Transverse colon (tissue), 4 donors: ENCODE measurements around the gene RARB. TPM values are rescaled to one million over a fixed set of nuclear protein-coding genes. Genes with fewer than 3 reads are reported as not detected.

Experiments
- DNase-seq: peaks from one replicate; pipeline ENCODE4 v3.0.0-alpha.2; 2019
- H3K27ac ChIP-seq, 4 donors: fragments of 200-600 bp; sonication (generic); 2 replicates each; pipeline ENCODE4 v1.5.1; 2016 to 2018; ENCODE audit warnings: inconsistent platforms in 4 of 4
- H3K27me3 ChIP-seq: fragments of 200-600 bp; sonication (generic); 2 replicates; pipeline ENCODE4 v1.5.1; 2017; ENCODE audit warnings: inconsistent platforms
- H3K36me3 ChIP-seq, 4 donors: fragments of 200-600 bp; sonication (generic); 2 replicates each; pipeline ENCODE4 v1.5.1; 2017 to 2019; ENCODE audit warnings: inconsistent platforms in 4 of 4
- H3K4me1 ChIP-seq, 4 donors: fragments of 200-600 bp; sonication (generic); 2 replicates each; pipeline ENCODE4 v1.5.1; 2017 to 2020; ENCODE audit warnings: inconsistent platforms in 4 of 4
- H3K4me3 ChIP-seq, 4 donors: fragments of 200-600 bp; sonication (generic); 1 replicate in 1 of 4; 2 replicates in 3 of 4; pipeline versions ENCODE4 v1.5.1 to v1.6.1; 2017 to 2019; ENCODE audit warnings: inconsistent platforms in 4 of 4
- H3K9me3 ChIP-seq, 2 donors: fragments of 200-600 bp; sonication (generic); 2 replicates each; pipeline ENCODE4 v1.5.1; 2017 to 2019; ENCODE audit warnings: inconsistent platforms in 2 of 2
- EP300 ChIP-seq: sonication (generic); formaldehyde crosslinking; IDR thresholded peaks from one replicate; pipeline ENCODE4 v1.6.1; 2017; ENCODE audit warnings: antibody characterized with exemption, low read depth
- POLR2A ChIP-seq: fragments of 450-650 bp; IDR thresholded peaks from one replicate; pipeline ENCODE4 v1.6.1; 2016; ENCODE audit warnings: antibody characterized with exemption, mild to moderate bottlenecking, moderate library complexity
- POLR2AphosphoS5 ChIP-seq, 3 donors: sonication (generic); formaldehyde crosslinking; IDR thresholded peaks; one replicate each; pipeline ENCODE4 v1.6.1; 2016; ENCODE audit warnings: antibody characterized with exemption in 3 of 3
- WGBS, 2 donors: methylation state at CpG; one replicate each; pipeline ENCODE4 v1.1.5; 2018; ENCODE audit warnings: low coverage in 1 of 2; 5-methylcytosine and 5-hydroxymethylcytosine counted together
- in situ Hi-C, 4 donors: fragments of 200-750 bp; cut with MboI; loops; one replicate each; pipeline versions ENCODE4 v1.15.0 to v1.15.1; 2017; ENCODE audit warnings: low sequenced_read_pairs in 3 of 4, low pct_ligation_motif_present in 1 of 4, low pct_unique_long_range_greater_than_20kb in 1 of 4
- intact Hi-C: fragments of 100-400 bp; cut with DNase I; formaldehyde crosslinking; loops from one replicate; pipeline ENCODE4 v1.15.1; 2023; ENCODE audit warnings: low total_unique reads
- total RNA-seq, 4 donors: library from RNA; depleted of rRNA; stranded (reverse); fragments of >200 nt; gene quantifications; one replicate each; pipeline ENCODE4 v1.1.0, GENCODE V29; 2016
- TF ChIP-seq, protein P1 (sequence below), 5 experiments: fragments of 200-600 bp in 3 of 5; fragments of 450-650 bp in 2 of 5; sonication (generic) in 3 of 5; IDR thresholded peaks; 1 replicate in 2 of 5; 2 replicates in 3 of 5; pipeline ENCODE4 v1.5.1; 2016 to 2017; ENCODE audit warnings: antibody characterized with exemption in 5 of 5, inconsistent platforms in 3 of 5, mild to moderate bottlenecking in 2 of 5, moderate library complexity in 1 of 5

The RARB gene
- total RNA-seq, 4 donors from 2014 or later = 2.4 to 4.5 (median 2.9) TPM; not detected in 1

DNA sequence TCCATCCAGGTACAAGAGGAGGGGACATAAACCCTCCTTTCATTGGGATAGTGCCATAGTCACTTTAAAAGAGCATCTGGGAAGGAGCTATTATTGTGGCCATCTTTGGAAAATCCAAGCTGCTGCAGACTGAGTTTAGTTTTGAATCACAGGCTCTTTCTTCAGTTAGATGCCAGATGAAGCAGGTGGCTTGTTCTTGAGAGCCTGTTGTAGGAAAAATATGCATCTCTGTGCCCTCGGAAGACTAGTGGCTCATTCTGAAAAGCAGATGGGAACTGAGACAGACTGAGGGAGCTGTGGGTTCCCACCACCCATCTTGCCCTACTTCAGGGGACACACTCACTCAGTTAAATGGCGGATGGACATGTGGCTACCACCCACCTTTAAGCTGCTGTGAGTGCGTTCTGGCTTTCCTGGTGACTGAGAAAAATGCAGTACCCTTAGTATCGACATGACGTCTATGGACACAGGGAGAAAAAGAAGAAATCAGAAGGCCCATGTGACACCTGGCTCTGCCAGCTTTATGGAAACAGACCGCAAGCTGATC, 50.2 kb downstream of the RARB start:
- TF ChIP-seq EP300 = no peak
- no peak for TF ChIP-seq POLR2AphosphoS5 (IDR thresholded peaks at IDR 0.05)
- TF ChIP-seq, protein P1, sequence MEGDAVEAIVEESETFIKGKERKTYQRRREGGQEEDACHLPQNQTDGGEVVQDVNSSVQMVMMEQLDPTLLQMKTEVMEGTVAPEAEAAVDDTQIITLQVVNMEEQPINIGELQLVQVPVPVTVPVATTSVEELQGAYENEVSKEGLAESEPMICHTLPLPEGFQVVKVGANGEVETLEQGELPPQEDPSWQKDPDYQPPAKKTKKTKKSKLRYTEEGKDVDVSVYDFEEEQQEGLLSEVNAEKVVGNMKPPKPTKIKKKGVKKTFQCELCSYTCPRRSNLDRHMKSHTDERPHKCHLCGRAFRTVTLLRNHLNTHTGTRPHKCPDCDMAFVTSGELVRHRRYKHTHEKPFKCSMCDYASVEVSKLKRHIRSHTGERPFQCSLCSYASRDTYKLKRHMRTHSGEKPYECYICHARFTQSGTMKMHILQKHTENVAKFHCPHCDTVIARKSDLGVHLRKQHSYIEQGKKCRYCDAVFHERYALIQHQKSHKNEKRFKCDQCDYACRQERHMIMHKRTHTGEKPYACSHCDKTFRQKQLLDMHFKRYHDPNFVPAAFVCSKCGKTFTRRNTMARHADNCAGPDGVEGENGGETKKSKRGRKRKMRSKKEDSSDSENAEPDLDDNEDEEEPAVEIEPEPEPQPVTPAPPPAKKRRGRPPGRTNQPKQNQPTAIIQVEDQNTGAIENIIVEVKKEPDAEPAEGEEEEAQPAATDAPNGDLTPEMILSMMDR (IDR thresholded peaks at IDR 0.05) = no peak
- no peak for TF ChIP-seq POLR2A
- no peak overlapping the region for H3K27ac ChIP-seq
- in situ Hi-C loops (no loop called here), intact Hi-C loops (no loop called here)
- WGBS, 2 donors = 75 to 78% methylated on average over 4 to 6 of the region's 6 CpGs
- no peaks in the 10 kb centered on the region for H3K9me3 ChIP-seq
- H3K4me1 ChIP-seq = no peaks in the 10 kb centered on the region
- DNase-seq = no peak
- H3K27me3 ChIP-seq = no peaks in the 10 kb centered on the region
- H3K4me3 ChIP-seq = no peak overlapping the region
- no peaks in the 10 kb centered on the region for H3K36me3 ChIP-seq

DNA sequence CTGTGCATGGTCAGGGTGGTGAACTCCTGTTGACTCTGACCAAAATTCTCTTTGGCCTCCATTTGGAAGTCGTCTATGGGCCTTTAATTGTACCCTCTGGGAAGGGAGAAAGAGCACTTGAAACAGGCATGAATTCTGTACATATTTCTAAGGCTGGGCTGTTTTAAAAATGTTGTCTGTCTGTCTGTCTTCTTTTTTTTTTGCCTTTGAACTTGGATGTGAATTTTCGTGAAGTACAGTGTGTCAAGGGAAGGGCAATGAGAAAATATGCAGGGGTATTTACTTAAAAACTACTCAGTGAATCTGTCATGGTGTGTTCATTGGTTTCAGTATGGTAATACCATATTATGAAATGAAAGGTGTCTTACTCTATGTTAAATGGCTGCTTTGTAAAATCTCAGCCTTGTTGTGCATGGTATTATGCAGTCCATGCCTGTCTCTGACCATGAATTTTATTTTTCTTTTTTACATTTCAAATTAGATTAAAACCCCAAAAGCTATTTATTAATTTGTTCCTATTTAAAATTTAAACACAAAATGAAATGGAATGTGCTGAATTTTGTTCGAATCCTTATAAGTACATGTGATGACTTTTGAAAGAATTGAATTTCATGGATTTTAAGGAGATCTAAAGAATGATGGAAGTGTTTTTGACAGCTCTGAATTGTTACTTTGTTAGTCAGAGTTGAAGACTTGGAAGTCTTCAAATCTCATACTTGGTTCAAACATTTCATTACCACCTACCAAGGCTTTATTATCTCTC, 51.1 kb downstream of the RARB start:
- intact Hi-C loops = no loop called here

DNA sequence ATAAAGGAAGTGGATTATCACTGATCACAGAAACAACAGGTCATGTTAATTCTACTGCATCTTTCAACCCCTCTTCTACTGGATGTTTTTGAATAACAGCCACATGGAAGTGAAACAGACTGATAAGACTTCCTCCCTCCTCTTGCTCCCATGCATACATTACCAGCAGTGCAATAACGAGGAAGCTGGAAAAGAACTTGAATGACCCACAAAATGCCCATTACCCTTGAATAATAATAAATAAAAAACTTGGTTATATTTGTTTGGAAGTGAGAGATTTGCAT, 51.6 kb downstream of the RARB start:
- no peaks in the 10 kb centered on the region for H3K36me3 ChIP-seq
- no peak for DNase-seq
- no peak overlapping the region for H3K27ac ChIP-seq
- H3K4me1 ChIP-seq = no peaks in the 10 kb centered on the region
- TF ChIP-seq, protein P1 (IDR thresholded peaks at IDR 0.05) = no peak
- TF ChIP-seq POLR2AphosphoS5 (IDR thresholded peaks at IDR 0.05) (no peak), EP300 (no peak), POLR2A (no peak)
- in situ Hi-C loops (no loop called here), intact Hi-C loops (no loop called here)
- no peaks in the 10 kb centered on the region for H3K9me3 ChIP-seq
- 58 to 80% methylated on average over 1 of the region's 1 CpG for WGBS, 2 donors
- H3K27me3 ChIP-seq = no peaks in the 10 kb centered on the region
- H3K4me3 ChIP-seq = no peak overlapping the region

More for the DNA sequence above, 51.1 kb downstream of the RARB start:
- WGBS, 2 donors = 72 to 86% methylated on average over 2 to 3 of the region's 3 CpGs
- H3K36me3 ChIP-seq = no peaks in the 10 kb centered on the region
- no peak for DNase-seq
- in situ Hi-C loops = no loop called here
- TF ChIP-seq EP300 = no peak
- TF ChIP-seq POLR2AphosphoS5 (IDR thresholded peaks at IDR 0.05) = no peak
- TF ChIP-seq, protein P1 (IDR thresholded peaks at IDR 0.05) = no peak
- no peak for TF ChIP-seq POLR2A
- H3K4me1 ChIP-seq = no peaks in the 10 kb centered on the region
- no peaks in the 10 kb centered on the region for H3K27me3 ChIP-seq
- H3K4me3 ChIP-seq = no peak overlapping the region
- no peaks in the 10 kb centered on the region for H3K9me3 ChIP-seq
- no peak overlapping the region for H3K27ac ChIP-seq

DNA sequence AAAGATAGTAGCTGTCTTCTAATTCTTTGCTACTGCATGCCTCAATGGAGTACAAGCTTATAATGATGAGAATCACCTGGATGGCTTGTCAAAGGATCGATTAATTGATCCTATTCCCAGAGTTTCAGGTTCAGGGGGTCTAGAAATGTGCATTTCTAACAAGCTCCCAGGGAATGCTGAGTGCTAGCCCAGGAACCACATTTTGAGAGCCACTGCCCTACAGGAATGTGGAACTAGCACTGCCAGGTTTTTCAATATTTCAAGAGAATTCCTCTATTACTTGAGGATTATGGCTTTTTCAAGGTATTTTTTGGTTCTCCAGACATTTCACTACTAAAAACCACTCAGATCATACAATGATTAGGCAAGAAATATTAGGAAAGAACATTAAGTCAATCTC, 52.7 kb downstream of the RARB start:
- in situ Hi-C loops (no loop called here), intact Hi-C loops (no loop called here)
- Histone ChIP-seq H3K27ac (no peak overlapping the region), H3K4me3 (no peak overlapping the region), H3K4me1 (no peaks in the 10 kb centered on the region), H3K27me3 (no peaks in the 10 kb centered on the region), H3K36me3 (no peaks in the 10 kb centered on the region), H3K9me3 (no peaks in the 10 kb centered on the region)
- DNase-seq = no peak
- 83% methylated on average over 1 of the region's 1 CpG; no CpG with 5 or more reads in 1 of the 2 donors for WGBS, 2 donors
- no peak for TF ChIP-seq EP300
- TF ChIP-seq POLR2A = no peak
- TF ChIP-seq, protein P1 (IDR thresholded peaks at IDR 0.05) = no peak
- no peak for TF ChIP-seq POLR2AphosphoS5 (IDR thresholded peaks at IDR 0.05)
